ENCODE results near the gene AMOTL2. TPM values are rescaled to one million over a fixed set of nuclear protein-coding genes. Genes with fewer than 3 reads are reported as not detected.

AMOTL2 gene
- polyA plus RNA-seq, 1 of the 3 experiments (the other 2 are of a cell fraction) = 185 TPM

DNA sequence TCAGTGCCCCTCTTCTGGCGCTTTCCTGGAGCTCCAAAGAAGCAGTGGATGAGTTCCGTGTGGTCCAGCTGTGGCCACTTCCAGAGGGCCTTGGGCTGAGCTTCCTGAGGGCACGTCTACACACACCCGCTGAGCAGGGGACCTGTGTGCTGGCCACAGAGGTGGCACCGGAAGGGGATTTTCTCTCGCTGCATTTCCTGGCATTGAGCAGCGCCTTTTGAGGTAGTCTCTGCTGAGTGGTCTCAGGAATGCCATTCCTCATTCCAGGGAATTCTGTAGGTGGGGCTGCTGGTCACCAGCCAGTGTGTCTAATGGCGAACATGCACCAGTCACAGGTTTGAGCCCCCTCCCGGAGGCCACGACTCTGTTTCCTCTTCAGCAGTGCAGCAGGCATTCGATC is 48.1 kb downstream of the AMOTL2 start:
- no peaks in the 10 kb centered on the region for H3K9me2 ChIP-seq
- CTCF ChIA-PET = interaction anchor here (0.8 kb wide), 2 partner anchors 18 to 148 kb away, joined by 3 to 4 read pairs; no protein-coding TSS in a partner anchor
- no peaks in the 10 kb centered on the region for H4K20me1 ChIP-seq (ENCODE audit: insufficient read depth)
- DNase-seq = no peak
- H3K36me3 ChIP-seq (replicated peaks in 1 of 2; ENCODE audit: control insufficient read depth in 1 of 2, insufficient read depth in 2 of 2, low read length in 1 of 2) = no peaks in the 10 kb centered on the region
- H3K27ac ChIP-seq (ENCODE audit: low read depth in 2 of 2, low read length in 1 of 2) = peak overlapping the region; percentile 80 to 99; a peak in 3 of 4 replicates
- no peaks in the 10 kb centered on the region for H3K79me2 ChIP-seq (ENCODE audit: insufficient read depth)
- POLR2A ChIA-PET = interaction anchor here (0.5 kb wide), 1 partner anchor 25 kb away, joined by 3 read pairs; no protein-coding TSS in a partner anchor
- TF ChIP-seq RCOR1 (IDR thresholded peaks at IDR 0.05; ENCODE audit: low read length) = no peak
- TF ChIP-seq RAD21 (IDR thresholded peaks at IDR 0.05; ENCODE audit: low read length) = no peak
- TF ChIP-seq YY1 (IDR thresholded peaks at IDR 0.05; ENCODE audit: low read depth) = no peak
- TF ChIP-seq, protein P1, sequence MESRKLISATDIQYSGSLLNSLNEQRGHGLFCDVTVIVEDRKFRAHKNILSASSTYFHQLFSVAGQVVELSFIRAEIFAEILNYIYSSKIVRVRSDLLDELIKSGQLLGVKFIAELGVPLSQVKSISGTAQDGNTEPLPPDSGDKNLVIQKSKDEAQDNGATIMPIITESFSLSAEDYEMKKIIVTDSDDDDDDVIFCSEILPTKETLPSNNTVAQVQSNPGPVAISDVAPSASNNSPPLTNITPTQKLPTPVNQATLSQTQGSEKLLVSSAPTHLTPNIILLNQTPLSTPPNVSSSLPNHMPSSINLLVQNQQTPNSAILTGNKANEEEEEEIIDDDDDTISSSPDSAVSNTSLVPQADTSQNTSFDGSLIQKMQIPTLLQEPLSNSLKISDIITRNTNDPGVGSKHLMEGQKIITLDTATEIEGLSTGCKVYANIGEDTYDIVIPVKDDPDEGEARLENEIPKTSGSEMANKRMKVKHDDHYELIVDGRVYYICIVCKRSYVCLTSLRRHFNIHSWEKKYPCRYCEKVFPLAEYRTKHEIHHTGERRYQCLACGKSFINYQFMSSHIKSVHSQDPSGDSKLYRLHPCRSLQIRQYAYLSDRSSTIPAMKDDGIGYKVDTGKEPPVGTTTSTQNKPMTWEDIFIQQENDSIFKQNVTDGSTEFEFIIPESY (IDR thresholded peaks at IDR 0.05; ENCODE audit: borderline replicate concordance, low read depth) = no peak
- TF ChIP-seq, protein P2, sequence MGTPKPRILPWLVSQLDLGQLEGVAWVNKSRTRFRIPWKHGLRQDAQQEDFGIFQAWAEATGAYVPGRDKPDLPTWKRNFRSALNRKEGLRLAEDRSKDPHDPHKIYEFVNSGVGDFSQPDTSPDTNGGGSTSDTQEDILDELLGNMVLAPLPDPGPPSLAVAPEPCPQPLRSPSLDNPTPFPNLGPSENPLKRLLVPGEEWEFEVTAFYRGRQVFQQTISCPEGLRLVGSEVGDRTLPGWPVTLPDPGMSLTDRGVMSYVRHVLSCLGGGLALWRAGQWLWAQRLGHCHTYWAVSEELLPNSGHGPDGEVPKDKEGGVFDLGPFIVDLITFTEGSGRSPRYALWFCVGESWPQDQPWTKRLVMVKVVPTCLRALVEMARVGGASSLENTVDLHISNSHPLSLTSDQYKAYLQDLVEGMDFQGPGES (IDR thresholded peaks at IDR 0.05; ENCODE audit: low read depth, low read length) = no peak
- TF ChIP-seq, protein P3, sequence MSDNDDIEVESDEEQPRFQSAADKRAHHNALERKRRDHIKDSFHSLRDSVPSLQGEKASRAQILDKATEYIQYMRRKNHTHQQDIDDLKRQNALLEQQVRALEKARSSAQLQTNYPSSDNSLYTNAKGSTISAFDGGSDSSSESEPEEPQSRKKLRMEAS (IDR thresholded peaks at IDR 0.05; ENCODE audit: low read depth) = no peak
- no peak for TF ChIP-seq FOSL2 (IDR thresholded peaks at IDR 0.05; ENCODE audit: borderline replicate concordance, low read depth)
- TF ChIP-seq ELF1 (IDR thresholded peaks at IDR 0.05) = no peak
- TF ChIP-seq MXI1 (IDR thresholded peaks at IDR 0.05; ENCODE audit: low read depth, low read length) = no peak
- TF ChIP-seq JUND (IDR thresholded peaks at IDR 0.05) = no peak
- no peak for TF ChIP-seq RXRA (IDR thresholded peaks at IDR 0.05; ENCODE audit: borderline replicate concordance, low read depth)
- no peak for TF ChIP-seq TAF1 (IDR thresholded peaks at IDR 0.05; ENCODE audit: borderline replicate concordance, low read depth, low read length)
- no peak for TF ChIP-seq FOXM1 (IDR thresholded peaks at IDR 0.05; ENCODE audit: low read depth)
- TF ChIP-seq REST (IDR thresholded peaks at IDR 0.05; ENCODE audit: low read depth, low read length) = no peak
- no peak for TF ChIP-seq NRF1 (IDR thresholded peaks at IDR 0.05; ENCODE audit: low read depth, low read length)
- no peak for TF ChIP-seq RFX5 (IDR thresholded peaks at IDR 0.05; ENCODE audit: low read length)
- TF ChIP-seq USF2 (IDR thresholded peaks at IDR 0.05; ENCODE audit: borderline replicate concordance, low read depth, low read length) = no peak
- TF ChIP-seq EZH2phosphoT487 (IDR thresholded peaks at IDR 0.05; ENCODE audit: borderline replicate concordance, low read depth) = no peak
- WGBS (ENCODE audit: low lambda C conversion rate) = 80% methylated on average over 4 of the region's 11 CpGs
- H3K27me3 ChIP-seq (ENCODE audit: insufficient read depth) = no peaks in the 10 kb centered on the region
- H3K4me3 ChIP-seq (ENCODE audit: low read depth in 2 of 2, low read length in 1 of 2) = no peak overlapping the region
- H3K9ac ChIP-seq = peak overlapping the region; percentile 61; the same call in 1 of the 2 replicates
- H3F3A ChIP-seq (replicated peaks; ENCODE audit: insufficient read depth) = peaks cover 56% of the 10 kb centered on the region
- no peaks in the 10 kb centered on the region for H3K9me3 ChIP-seq
- peak overlapping the region; percentile 76 for H3K4me2 ChIP-seq
- H3K4me1 ChIP-seq (ENCODE audit: control insufficient read depth in 1 of 2, insufficient read depth in 2 of 2, low read depth in 1 of 2, low read length in 1 of 2) = peaks cover 5 to 62% of the 10 kb centered on the region in 2 experiments
- H2AFZ ChIP-seq (ENCODE audit: low read depth) = no peak overlapping the region

Data from SK-N-SH (cell line).